Fibroblast of lung (primary cell): ENCODE data around the gene RPL11. TPM values are rescaled to one million over a fixed set of nuclear protein-coding genes. Genes with fewer than 3 reads are reported as not detected.

Source experiments
- DNase-seq, 2 donors: peaks; one replicate each; pipeline versions ENCODE4 v3.0.0 to v3.0.0-alpha.2; 2010; ENCODE audit warnings: low read depth in 2 of 2
- H2AFZ ChIP-seq: 2 replicates; pipeline ENCODE4 v1.5.1; 2012; ENCODE audit warnings: low read length, control low read depth, inconsistent platforms
- H3K27ac ChIP-seq: 2 replicates; pipeline ENCODE4 v1.5.1; 2011; ENCODE audit warnings: low read length, control low read depth; ENCODE audit not compliant: insufficient read depth
- H3K27me3 ChIP-seq: 2 replicates; pipeline ENCODE4 v1.5.1; 2011; ENCODE audit warnings: mild to moderate bottlenecking, low read length; ENCODE audit not compliant: control insufficient read depth, insufficient read depth
- H3K36me3 ChIP-seq: 2 replicates; pipeline ENCODE4 v1.5.1; 2011; ENCODE audit warnings: low read length; ENCODE audit not compliant: control insufficient read depth, insufficient read depth
- H3K4me1 ChIP-seq: 2 replicates; pipeline ENCODE4 v1.5.1; 2011; ENCODE audit warnings: low read length; ENCODE audit not compliant: control insufficient read depth, insufficient read depth; ENCODE audit errors: extremely low read depth
- H3K4me2 ChIP-seq: 2 replicates; pipeline ENCODE4 v1.5.1; 2011; ENCODE audit warnings: low read length, control low read depth; ENCODE audit not compliant: insufficient read depth; ENCODE audit errors: extremely low read depth
- H3K4me3 ChIP-seq, 4 experiments: fragments of 200-600 bp in 1 of 4; sonication (generic) in 1 of 4; replicated peaks in 1 of 4; 2 replicates each; pipeline ENCODE4 v1.5.1; 2011 to 2016; ENCODE audit warnings: low read length in 4 of 4, low read depth in 3 of 4, mild to moderate bottlenecking in 3 of 4, control low read depth in 2 of 4, inconsistent platforms in 1 of 4, mixed read lengths in 1 of 4; ENCODE audit not compliant: insufficient read depth in 1 of 4; ENCODE audit errors: control extremely low read depth in 1 of 4
- H3K79me2 ChIP-seq: 2 replicates; pipeline ENCODE4 v1.5.1; 2012; ENCODE audit warnings: mild to moderate bottlenecking, low read length, inconsistent platforms; ENCODE audit not compliant: control insufficient read depth, insufficient read depth
- H3K9ac ChIP-seq: 2 replicates; pipeline ENCODE4 v1.5.1; 2011; ENCODE audit warnings: mild to moderate bottlenecking, low read length, control low read depth; ENCODE audit not compliant: insufficient read depth
- H3K9me3 ChIP-seq: 2 replicates; pipeline ENCODE4 v1.5.1; 2012; ENCODE audit warnings: low read depth, low read length; ENCODE audit not compliant: control insufficient read depth, insufficient read depth
- H4K20me1 ChIP-seq: 2 replicates; pipeline ENCODE4 v1.5.1; 2011; ENCODE audit warnings: low read length; ENCODE audit not compliant: control insufficient read depth, insufficient read depth; ENCODE audit errors: extremely low read depth
- EZH2 ChIP-seq: IDR thresholded peaks from 2 replicates; pipeline ENCODE4 v1.5.1; 2012; ENCODE audit warnings: low read length, control low read depth, mild to moderate bottlenecking; ENCODE audit errors: missing control alignments
- polyA minus RNA-seq: library from RNA; depleted of rRNA, polyadenylated mRNA; stranded (reverse); fragments of >200 nt; gene quantifications from 2 replicates; pipeline ENCODE4 v1.2.3, GENCODE V29; 2011; ENCODE audit warnings: low replicate concordance
- polyA plus RNA-seq, 2 donors: library from polyadenylated mRNA; depleted of rRNA in 1 of 2; stranded (reverse) in 1 of 2; unstranded in 1 of 2; fragments of >200 nt; gene quantifications; 2 replicates each; pipeline ENCODE4 v1.2.1, GENCODE V29; 2011 to 2012; ENCODE audit warnings: missing spikeins in 1 of 2
- total RNA-seq: library from RNA; depleted of rRNA; stranded (reverse); fragments of >200 nt; gene quantifications from 2 replicates; pipeline ENCODE4 v1.2.1, GENCODE V29; 2014
- TF ChIP-seq, protein P1 (sequence below), 2 donors: IDR thresholded peaks in 1 of 2; conservative IDR thresholded peaks in 1 of 2; 1 replicate in 1 of 2; 2 replicates in 1 of 2; pipeline ENCODE4 v1.5.1; 2011 to 2012; ENCODE audit warnings: low read length in 2 of 2, control low read depth in 1 of 2, inconsistent platforms in 1 of 2, low read depth in 1 of 2, mild to moderate bottlenecking in 1 of 2

Gene RPL11
- total RNA-seq (1,214 and 1,412 TPM in 2 replicates), polyA plus RNA-seq (1,477 and 1,551 TPM in 2 replicates), polyA minus RNA-seq (186 and 249 TPM in 2 replicates)
- 2,012 and 2,284 TPM in 2 replicates for polyA plus RNA-seq (2012)

DNA sequence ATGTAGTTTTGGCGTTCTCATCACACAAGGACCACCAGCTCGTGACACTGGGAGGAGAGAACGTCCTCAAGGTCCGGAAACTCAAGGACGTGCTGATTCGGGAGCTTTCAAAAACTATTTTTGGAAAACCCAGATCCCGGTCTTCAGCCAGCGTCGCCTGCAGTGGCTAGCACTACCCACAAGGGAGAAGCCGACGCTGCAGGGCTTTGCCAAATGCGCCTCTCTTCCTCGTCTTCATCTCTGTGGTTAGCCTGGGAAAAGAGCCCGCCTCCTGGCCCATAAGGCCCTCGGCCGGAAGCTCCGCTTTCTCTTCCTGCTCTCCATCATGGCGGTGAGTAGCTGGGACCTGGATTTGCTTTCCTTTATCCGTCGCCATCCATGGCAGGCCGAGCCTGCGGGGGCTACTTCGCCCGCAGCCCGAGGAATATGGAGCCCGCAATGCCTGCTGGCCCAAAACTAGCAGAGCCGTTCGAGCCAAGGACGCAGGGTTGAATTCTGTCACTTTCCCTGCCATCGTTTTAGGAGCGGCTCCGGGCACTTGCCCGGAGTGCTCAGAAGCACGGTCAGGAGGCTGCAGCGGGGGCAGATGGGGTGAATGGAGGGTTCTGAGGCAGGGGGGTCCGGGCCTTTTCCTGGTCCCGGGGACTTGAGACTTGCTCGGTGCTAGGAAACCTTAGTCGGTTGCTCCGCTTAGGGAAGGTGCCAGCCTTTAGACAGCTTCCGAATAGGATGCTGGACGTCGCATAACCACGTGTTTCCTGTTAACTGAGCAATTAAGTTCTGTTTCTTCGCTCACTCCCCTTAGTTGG lies at the start of gene RPL11:
Gene RPL11 (plus strand): TSS at position 308 of the 809 bp plus-strand sequence. CDS start 18 bp downstream, at position 326.
- Histone ChIP-seq H3K4me2 (peak within 1 kb of the TSS; percentile 93), H3K27me3 (no peaks in the 10 kb centered on the region), H3K27ac (peak within 1 kb of the TSS; percentile 74), H4K20me1 (no peaks in the 10 kb centered on the region), H3K9ac (peak within 1 kb of the TSS; percentile 71), H3K9me3 (no peaks in the 10 kb centered on the region), H3K4me1 (peaks cover 8% of the 10 kb centered on the region), H2AFZ (peak within 1 kb of the TSS; percentile 79), H3K79me2 (peaks cover 51% of the 10 kb centered on the region), H3K4me3 (peak within 1 kb of the TSS; percentile 48 to 100 (median 86)), H3K36me3 (peaks cover 12% of the 10 kb centered on the region)
- no peak for TF ChIP-seq EZH2
- TF ChIP-seq, protein P1, sequence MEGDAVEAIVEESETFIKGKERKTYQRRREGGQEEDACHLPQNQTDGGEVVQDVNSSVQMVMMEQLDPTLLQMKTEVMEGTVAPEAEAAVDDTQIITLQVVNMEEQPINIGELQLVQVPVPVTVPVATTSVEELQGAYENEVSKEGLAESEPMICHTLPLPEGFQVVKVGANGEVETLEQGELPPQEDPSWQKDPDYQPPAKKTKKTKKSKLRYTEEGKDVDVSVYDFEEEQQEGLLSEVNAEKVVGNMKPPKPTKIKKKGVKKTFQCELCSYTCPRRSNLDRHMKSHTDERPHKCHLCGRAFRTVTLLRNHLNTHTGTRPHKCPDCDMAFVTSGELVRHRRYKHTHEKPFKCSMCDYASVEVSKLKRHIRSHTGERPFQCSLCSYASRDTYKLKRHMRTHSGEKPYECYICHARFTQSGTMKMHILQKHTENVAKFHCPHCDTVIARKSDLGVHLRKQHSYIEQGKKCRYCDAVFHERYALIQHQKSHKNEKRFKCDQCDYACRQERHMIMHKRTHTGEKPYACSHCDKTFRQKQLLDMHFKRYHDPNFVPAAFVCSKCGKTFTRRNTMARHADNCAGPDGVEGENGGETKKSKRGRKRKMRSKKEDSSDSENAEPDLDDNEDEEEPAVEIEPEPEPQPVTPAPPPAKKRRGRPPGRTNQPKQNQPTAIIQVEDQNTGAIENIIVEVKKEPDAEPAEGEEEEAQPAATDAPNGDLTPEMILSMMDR (conservative IDR thresholded peaks at IDR 0.05 in 1 of 2, IDR thresholded peaks at IDR 0.05 in 1 of 2; ENCODE audit: low read depth in 1 of 2, low read length in 2 of 2): peak; percentile 68 to 82
- DNase-seq: peak; percentile 95 to 98

DNA sequence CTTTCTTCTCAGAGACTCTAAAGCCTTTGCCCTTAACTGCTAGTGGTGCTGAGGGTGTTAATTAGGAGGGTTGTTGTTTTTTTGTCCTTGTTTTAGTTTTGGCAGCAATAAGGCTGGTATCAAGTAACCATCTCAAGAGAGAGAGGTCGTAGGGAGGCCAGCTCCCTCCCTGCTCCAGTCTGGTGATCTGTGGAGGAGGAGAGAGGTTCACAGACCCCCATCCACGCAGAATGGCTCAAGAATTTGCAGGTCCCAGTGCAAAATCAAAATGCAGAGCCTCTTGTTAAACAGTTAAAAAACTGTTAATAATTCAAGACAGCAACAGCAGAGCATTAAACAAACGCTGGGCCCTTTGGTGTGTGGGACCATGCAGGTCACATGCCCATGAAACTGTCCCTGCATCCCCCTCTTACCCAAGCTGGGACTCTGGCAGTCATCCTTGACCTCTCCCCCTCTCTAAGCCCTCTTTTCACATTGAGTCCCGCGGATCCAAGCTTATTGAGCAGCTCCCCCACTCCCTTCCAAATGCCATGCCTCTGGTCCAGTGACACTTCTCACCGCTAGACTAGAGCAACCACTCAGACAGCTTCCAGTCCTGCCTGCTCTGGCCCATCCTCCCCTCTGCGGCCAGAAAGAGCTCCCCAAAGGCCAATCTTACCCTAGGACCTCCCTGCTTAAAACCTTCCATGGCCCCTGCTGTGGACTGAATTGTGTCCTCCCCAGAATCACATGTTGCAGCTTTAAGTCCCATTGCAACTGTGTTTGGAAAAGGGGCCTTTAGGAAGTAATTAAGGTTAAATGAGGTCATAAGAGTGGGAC lies 47.7 kb upstream of the RPL11 start:
- Histone ChIP-seq H3K79me2 (no peaks in the 10 kb centered on the region), H3K36me3 (no peaks in the 10 kb centered on the region), H2AFZ (no peak overlapping the region), H3K27ac (no peak overlapping the region), H3K9me3 (no peaks in the 10 kb centered on the region), H3K4me3 (no peak overlapping the region), H4K20me1 (no peaks in the 10 kb centered on the region), H3K27me3 (peaks cover 15% of the 10 kb centered on the region), H3K4me1 (no peaks in the 10 kb centered on the region), H3K9ac (no peak overlapping the region), H3K4me2 (no peak overlapping the region)
- DNase-seq: no peak
- no peak for TF ChIP-seq EZH2
- TF ChIP-seq, protein P1 (conservative IDR thresholded peaks at IDR 0.05 in 1 of 2, IDR thresholded peaks at IDR 0.05 in 1 of 2; ENCODE audit: low read depth in 1 of 2, low read length in 2 of 2): no peak

DNA sequence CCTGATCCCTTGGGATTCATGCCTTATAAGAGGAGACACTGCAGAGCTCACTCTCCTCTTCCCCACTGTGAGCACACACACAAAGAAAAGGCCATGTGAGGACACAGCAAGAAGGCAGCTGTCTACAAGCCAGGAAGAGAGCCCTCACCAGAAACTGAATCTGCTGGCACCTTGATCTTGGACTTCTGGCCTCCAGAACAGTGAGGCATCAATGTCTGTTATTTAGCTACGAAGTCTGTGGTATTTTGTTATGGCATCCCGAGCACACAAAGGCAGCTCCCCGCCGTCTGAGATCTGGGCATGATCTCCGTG lies 47.1 kb upstream of the RPL11 start:
- DNase-seq: no peak
- no peak for TF ChIP-seq EZH2
- TF ChIP-seq, protein P1 (conservative IDR thresholded peaks at IDR 0.05 in 1 of 2, IDR thresholded peaks at IDR 0.05 in 1 of 2; ENCODE audit: low read depth in 1 of 2, low read length in 2 of 2): no peak
- Histone ChIP-seq H3K9ac (no peak overlapping the region), H3K4me1 (no peaks in the 10 kb centered on the region), H4K20me1 (no peaks in the 10 kb centered on the region), H2AFZ (no peak overlapping the region), H3K79me2 (no peaks in the 10 kb centered on the region), H3K9me3 (no peaks in the 10 kb centered on the region), H3K4me3 (no peak overlapping the region), H3K27me3 (peaks cover 15% of the 10 kb centered on the region), H3K36me3 (no peaks in the 10 kb centered on the region), H3K4me2 (no peak overlapping the region), H3K27ac (no peak overlapping the region)
